Measurements from ENCODE around the gene INPP4B. TPM values are rescaled to one million over a fixed set of nuclear protein-coding genes. Genes with fewer than 3 reads are reported as not detected.

Gene INPP4B
- total RNA-seq, 1 donor from 2014 or later: 10.9 TPM

DNA sequence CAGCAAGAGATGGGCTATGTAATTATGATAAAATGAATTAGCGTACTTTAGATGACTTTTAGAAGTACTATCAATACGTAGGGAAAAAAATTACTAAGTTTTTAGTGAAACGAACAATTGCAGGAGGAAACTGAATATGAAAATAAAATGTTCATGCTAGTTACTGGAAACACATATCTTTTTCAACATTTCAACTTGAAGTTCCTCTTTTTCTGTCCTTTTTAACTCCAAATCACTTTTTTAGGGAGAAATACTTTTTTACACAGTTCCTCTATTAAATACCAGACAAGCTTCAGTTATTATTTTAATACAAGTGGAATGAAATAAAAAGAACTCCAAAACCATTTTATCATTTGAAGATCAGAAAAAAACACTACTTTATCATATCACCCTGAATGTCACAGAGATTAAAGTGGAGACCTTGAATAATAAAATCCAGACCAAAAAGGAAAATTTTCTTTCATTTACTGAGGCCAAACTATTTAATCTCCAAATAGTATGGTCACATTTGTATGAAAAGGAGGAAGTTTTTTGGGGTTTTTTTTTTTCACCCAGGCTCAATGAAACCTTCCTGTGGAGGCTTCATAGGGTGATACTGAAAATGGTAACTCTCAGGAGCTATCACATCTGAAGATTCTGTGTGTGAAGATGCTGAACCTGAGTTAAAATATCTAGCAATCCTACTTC lies 306.2 kb downstream of the INPP4B start:
- no peak overlapping the region for H3K4me3 ChIP-seq (ENCODE audit: low read depth, low read length)
- no peaks in the 10 kb centered on the region for H3K27me3 ChIP-seq (ENCODE audit: control insufficient read depth, insufficient read depth, low read length)
- no peak for DNase-seq (ENCODE audit: low read depth)
- TF ChIP-seq, protein P1, sequence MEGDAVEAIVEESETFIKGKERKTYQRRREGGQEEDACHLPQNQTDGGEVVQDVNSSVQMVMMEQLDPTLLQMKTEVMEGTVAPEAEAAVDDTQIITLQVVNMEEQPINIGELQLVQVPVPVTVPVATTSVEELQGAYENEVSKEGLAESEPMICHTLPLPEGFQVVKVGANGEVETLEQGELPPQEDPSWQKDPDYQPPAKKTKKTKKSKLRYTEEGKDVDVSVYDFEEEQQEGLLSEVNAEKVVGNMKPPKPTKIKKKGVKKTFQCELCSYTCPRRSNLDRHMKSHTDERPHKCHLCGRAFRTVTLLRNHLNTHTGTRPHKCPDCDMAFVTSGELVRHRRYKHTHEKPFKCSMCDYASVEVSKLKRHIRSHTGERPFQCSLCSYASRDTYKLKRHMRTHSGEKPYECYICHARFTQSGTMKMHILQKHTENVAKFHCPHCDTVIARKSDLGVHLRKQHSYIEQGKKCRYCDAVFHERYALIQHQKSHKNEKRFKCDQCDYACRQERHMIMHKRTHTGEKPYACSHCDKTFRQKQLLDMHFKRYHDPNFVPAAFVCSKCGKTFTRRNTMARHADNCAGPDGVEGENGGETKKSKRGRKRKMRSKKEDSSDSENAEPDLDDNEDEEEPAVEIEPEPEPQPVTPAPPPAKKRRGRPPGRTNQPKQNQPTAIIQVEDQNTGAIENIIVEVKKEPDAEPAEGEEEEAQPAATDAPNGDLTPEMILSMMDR (IDR thresholded peaks at IDR 0.05; ENCODE audit: insufficient read depth, low read length, poor library complexity, severe bottlenecking): no peak
- H3K36me3 ChIP-seq (ENCODE audit: control insufficient read depth, insufficient read depth, low read length): no peaks in the 10 kb centered on the region

DNA sequence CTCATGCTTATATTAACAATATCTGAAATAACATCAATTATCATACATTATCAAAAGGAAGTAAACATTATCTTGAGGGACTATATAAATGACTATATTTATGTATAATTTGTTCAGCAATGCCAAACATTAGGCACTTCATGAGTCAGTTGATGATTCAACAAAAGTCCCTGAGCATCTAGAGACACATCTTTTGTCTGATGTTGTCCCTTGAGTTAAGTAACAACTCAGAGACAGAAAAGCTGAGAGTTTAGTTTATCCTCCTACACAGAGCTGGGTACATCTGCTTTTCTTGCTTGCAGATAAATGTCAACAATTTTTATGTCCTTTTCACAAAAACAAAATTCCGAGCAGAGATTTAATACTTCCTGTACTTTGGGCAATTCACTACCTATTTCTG lies 311.1 kb downstream of the INPP4B start:
- Histone ChIP-seq H3K36me3 (ENCODE audit: control insufficient read depth, insufficient read depth, low read length) (no peaks in the 10 kb centered on the region), H3K27me3 (ENCODE audit: control insufficient read depth, insufficient read depth, low read length) (no peaks in the 10 kb centered on the region), H3K4me3 (ENCODE audit: low read depth, low read length) (no peak overlapping the region)
- DNase-seq (ENCODE audit: low read depth): no peak
- TF ChIP-seq, protein P1 (IDR thresholded peaks at IDR 0.05; ENCODE audit: insufficient read depth, low read length, poor library complexity, severe bottlenecking): no peak

DNA sequence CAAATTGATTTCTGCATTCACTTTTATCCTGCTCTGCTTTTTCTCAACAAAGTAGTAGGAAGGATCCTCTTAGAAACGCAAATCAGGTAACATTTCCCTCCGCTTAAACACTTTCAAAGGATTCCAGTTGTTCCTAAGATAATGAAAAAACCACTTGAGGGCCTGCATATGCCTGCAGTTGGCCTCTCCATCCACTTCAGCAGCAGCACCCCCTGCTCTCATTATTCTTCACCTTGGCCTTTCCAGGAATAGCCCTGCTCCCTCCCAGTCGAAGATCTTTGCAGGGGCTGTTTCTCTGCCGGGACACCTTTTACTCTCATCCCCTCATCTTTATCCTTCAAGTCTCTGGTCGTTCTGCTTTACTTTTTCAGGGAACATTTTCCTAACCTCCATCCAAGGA lies 314.0 kb downstream of the INPP4B start:
- Histone ChIP-seq H3K4me3 (ENCODE audit: low read depth, low read length) (no peak overlapping the region), H3K36me3 (ENCODE audit: control insufficient read depth, insufficient read depth, low read length) (no peaks in the 10 kb centered on the region), H3K27me3 (ENCODE audit: control insufficient read depth, insufficient read depth, low read length) (no peaks in the 10 kb centered on the region)
- DNase-seq (ENCODE audit: low read depth): no peak
- TF ChIP-seq, protein P1 (IDR thresholded peaks at IDR 0.05; ENCODE audit: insufficient read depth, low read length, poor library complexity, severe bottlenecking): no peak

DNA sequence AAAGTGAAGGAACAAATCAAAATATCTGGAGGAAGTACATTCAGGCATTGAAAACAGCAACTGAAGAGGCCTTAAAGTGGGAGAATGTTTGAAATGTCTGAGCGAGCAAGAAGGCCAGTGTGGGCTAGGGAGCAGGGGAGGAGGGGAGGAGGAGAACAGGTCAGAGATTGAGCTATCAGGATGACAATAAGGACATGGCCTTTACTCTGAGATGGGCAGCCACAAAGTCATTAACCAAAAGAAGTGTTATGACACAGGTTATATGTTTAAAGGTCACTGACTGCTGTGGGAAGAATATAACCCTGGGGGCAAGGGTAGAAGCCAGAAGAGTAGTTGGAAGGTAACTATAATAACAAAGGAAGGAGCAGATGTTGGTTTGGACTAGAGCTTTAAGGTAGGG lies 315.4 kb downstream of the INPP4B start:
- TF ChIP-seq, protein P1 (IDR thresholded peaks at IDR 0.05; ENCODE audit: insufficient read depth, low read length, poor library complexity, severe bottlenecking): no peak
- DNase-seq (ENCODE audit: low read depth): no peak
- no peak overlapping the region for H3K4me3 ChIP-seq (ENCODE audit: low read depth, low read length)
- H3K36me3 ChIP-seq (ENCODE audit: control insufficient read depth, insufficient read depth, low read length): no peaks in the 10 kb centered on the region
- no peaks in the 10 kb centered on the region for H3K27me3 ChIP-seq (ENCODE audit: control insufficient read depth, insufficient read depth, low read length)

DNA sequence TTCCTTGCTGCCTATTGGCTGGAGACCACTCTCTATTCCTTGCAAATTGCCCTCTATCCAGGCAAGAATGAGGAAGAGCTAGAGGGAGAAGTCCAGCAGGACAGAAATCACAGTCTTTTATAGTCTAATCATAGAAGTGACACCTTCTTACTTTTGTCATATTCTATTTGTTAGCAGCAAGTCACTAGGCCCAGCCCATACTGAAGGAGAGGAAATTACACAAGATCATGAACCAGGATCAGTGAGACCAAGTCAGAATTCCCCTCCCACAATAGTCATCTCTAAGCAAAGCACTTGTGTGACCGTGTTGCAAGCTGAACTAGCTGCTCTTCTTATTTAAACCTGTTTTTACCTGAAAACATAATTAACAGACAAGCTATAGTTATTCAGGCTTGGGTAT lies 317.7 kb downstream of the INPP4B start:
- H3K27me3 ChIP-seq (ENCODE audit: control insufficient read depth, insufficient read depth, low read length): no peaks in the 10 kb centered on the region
- H3K4me3 ChIP-seq (ENCODE audit: low read depth, low read length): no peak overlapping the region
- TF ChIP-seq, protein P1 (IDR thresholded peaks at IDR 0.05; ENCODE audit: insufficient read depth, low read length, poor library complexity, severe bottlenecking): no peak
- DNase-seq (ENCODE audit: low read depth): no peak
- no peaks in the 10 kb centered on the region for H3K36me3 ChIP-seq (ENCODE audit: control insufficient read depth, insufficient read depth, low read length)

DNA sequence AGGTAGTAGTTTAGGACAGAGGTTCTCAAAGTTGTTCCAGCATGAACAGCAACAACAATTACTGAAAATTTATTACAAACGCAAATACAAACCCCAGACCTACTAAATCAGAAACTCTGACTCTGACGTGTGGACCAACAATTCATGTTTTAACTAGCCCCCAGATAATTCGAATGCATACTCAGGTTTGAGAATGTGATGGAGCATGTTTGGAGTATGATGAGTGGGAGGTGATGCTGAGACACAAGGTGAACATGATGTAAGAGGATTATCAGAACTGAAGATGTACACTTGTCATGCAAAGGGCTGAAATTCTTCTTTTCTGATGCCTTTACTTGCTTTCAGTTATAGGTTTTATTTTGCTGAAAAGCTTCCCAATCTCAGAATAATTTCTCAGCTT lies 323.0 kb downstream of the INPP4B start:
- DNase-seq (ENCODE audit: low read depth): no peak
- TF ChIP-seq, protein P1 (IDR thresholded peaks at IDR 0.05; ENCODE audit: insufficient read depth, low read length, poor library complexity, severe bottlenecking): no peak

More for the DNA sequence above, 323.0 kb downstream of the INPP4B start:
- Histone ChIP-seq H3K27me3 (ENCODE audit: control insufficient read depth, insufficient read depth, low read length) (no peaks in the 10 kb centered on the region), H3K36me3 (ENCODE audit: control insufficient read depth, insufficient read depth, low read length) (no peaks in the 10 kb centered on the region), H3K4me3 (ENCODE audit: low read depth, low read length) (no peak overlapping the region)
